Omental fat pad (tissue), 4 donors: Measurements from ENCODE around the gene HTATIP2. TPM values are rescaled to one million over a fixed set of nuclear protein-coding genes. Genes with fewer than 3 reads are reported as not detected.

ENCODE experiments used
- ATAC-seq: fragments of 150-250 bp; one replicate; pipeline ENCODE4 v1.9.1; 2016; ENCODE audit warnings: mild to moderate bottlenecking, moderate library complexity; ENCODE audit not compliant: low FRiP score
- DNase-seq: peaks from one replicate; pipeline ENCODE4 v3.0.0-alpha.2; 2019; ENCODE audit warnings: low spot score
- total RNA-seq, 4 donors: library from RNA; depleted of rRNA; stranded (reverse); fragments of >200 nt; gene quantifications; one replicate each; pipeline ENCODE4 v1.1.0, GENCODE V29; 2016
- TF ChIP-seq, protein P1 (sequence below), 3 donors: fragments of 450-650 bp; IDR thresholded peaks; one replicate each; pipeline ENCODE4 v1.5.1; 2016 to 2017; ENCODE audit warnings: antibody characterized with exemption in 3 of 3, mild to moderate bottlenecking in 3 of 3, moderate library complexity in 2 of 3

The HTATIP2 gene
- total RNA-seq, 4 donors from 2014 or later = 21.7 to 69.7 (median 40.1) TPM

DNA sequence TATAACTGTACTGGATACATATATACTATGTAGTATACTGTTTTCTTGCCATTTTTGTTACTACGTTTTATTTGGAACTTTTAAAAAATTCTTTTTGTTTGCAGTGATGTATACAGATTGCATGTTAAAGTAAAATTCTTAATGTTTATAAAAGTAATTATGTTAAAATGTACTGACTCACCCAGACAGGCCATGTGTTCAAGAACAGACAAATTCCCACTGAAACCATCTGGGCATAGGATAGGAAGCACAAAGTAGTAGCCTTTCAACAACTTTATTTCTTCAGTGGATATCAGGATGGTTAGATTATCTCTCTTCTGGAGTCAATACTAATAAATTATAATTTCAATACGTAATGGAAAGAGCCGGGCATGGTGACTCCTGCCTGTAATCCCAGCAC, 43.8 kb downstream of the HTATIP2 start:
- DNase-seq = no peak
- ATAC-seq = no peak
- TF ChIP-seq, protein P1, sequence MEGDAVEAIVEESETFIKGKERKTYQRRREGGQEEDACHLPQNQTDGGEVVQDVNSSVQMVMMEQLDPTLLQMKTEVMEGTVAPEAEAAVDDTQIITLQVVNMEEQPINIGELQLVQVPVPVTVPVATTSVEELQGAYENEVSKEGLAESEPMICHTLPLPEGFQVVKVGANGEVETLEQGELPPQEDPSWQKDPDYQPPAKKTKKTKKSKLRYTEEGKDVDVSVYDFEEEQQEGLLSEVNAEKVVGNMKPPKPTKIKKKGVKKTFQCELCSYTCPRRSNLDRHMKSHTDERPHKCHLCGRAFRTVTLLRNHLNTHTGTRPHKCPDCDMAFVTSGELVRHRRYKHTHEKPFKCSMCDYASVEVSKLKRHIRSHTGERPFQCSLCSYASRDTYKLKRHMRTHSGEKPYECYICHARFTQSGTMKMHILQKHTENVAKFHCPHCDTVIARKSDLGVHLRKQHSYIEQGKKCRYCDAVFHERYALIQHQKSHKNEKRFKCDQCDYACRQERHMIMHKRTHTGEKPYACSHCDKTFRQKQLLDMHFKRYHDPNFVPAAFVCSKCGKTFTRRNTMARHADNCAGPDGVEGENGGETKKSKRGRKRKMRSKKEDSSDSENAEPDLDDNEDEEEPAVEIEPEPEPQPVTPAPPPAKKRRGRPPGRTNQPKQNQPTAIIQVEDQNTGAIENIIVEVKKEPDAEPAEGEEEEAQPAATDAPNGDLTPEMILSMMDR (IDR thresholded peaks at IDR 0.05) = no peak

DNA sequence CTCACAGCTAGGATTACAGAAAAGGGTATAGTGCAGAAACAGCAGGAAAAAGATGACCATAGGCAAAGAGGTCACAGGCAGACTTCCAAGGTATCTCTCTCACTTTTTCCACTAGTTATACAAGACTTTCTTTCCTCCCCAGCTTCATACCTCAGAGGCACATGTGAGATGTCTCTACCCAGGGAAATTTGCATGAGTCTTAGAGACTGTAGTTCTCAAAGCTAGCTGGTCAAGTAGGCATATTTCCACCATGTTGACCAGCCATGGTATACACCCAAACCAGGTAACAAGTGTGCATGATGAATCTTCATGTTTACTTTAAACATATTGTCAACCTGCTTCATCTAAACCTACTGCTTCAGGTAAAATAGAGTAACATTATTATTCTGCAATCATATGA, 51.9 kb downstream of the HTATIP2 start:
- ATAC-seq (no peak), DNase-seq (no peak)

DNA sequence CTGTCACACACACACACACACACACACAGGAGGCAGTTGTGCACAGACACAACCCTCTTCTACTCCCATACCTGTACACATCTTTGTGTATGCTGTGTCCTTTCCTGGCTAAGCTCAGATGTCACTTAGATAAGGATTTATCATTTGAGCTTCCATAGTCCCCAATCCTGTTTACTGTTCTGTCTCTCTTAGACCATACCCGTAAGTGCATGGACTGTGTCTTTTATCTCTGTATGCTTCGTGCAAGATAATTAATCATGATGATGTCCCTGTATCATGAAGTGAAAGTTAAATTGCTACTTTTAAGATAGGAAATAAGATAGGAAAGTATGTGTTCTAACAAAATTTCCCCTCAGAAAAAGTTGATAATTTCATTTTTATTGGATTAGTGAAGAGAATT, 54.3 kb downstream of the HTATIP2 start:
- TF ChIP-seq, protein P1 (IDR thresholded peaks at IDR 0.05) = no peak
- DNase-seq = no peak
- no peak for ATAC-seq

More for the DNA sequence above, 51.9 kb downstream of the HTATIP2 start:
- TF ChIP-seq, protein P1 (IDR thresholded peaks at IDR 0.05) = no peak

DNA sequence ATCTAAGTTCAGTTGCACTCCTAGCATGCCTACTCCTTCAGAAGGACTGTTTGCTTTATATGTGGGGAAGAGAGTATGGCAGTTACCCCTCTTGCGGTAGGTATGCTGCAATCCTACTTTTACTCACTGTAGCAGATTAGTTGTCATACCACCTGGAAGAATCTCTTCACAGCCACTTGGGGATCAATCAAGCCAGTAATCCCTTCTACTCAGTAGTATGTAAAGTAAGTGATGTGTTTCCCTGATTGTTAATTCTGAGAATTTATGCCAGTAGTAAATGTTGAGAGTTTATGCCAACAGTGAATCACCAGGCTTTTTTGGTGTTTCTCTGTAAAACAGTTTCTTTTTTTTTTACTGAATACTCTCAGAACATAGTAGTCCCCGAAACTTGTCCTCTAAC, 58.4 kb downstream of the HTATIP2 start:
- no peak for ATAC-seq
- no peak for DNase-seq
- TF ChIP-seq, protein P1 (IDR thresholded peaks at IDR 0.05) = no peak

GRCh38 chr11:20429216-20429615, 65.7 kb downstream of the HTATIP2 start:
- DNase-seq (no peak), ATAC-seq (no peak)
- TF ChIP-seq, protein P1 (IDR thresholded peaks at IDR 0.05) = no peak

Other genes with a start within 250 kb of the HTATIP2 start
- gene DBX1, start 203.2 kb upstream of the HTATIP2 start, total RNA-seq = not detected
- 10 to 100 TPM; 13.8 to 21.0 (median 16.0) TPM for gene PRMT3, start 24.0 kb downstream of the HTATIP2 start, total RNA-seq
- gene SLC6A5, start 235.9 kb downstream of the HTATIP2 start, total RNA-seq = not detected